SH-SY5Y (cell line): Measurements from ENCODE around the gene CXCR5.

ENCODE experiments used
- GATA2 ChIP-seq: IDR thresholded peaks from 2 replicates; pipeline ENCODE4 v1.6.1; 2011; ENCODE audit warnings: mild to moderate bottlenecking, low read depth, low read length
- GATA3 ChIP-seq: IDR thresholded peaks from 2 replicates; pipeline ENCODE4 v1.6.1; 2011; ENCODE audit warnings: low read depth, mild to moderate bottlenecking, low read length, moderate library complexity

- TF ChIP-seq GATA2 (no peak), GATA3 (no peak)
Measured at GRCh38 chr11:118853678-118854077, 30.0 kb upstream of the CXCR5 start.
